SU-DHL-6 (cell line): ENCODE results near the gene PPP2R5C.

ENCODE experiments used
- H2AFZ ChIP-seq: fragments of 200-600 bp; sonication (generic); 2 replicates; pipeline ENCODE4 v1.6.1; 2014; ENCODE audit warnings: low read depth, mild to moderate bottlenecking, moderate library complexity, mixed read lengths, antibody characterized with exemption, low read length; ENCODE audit not compliant: severe bottlenecking
- H3F3A ChIP-seq: fragments of 200-600 bp; shearing (Covaris generic); 2 replicates; pipeline ENCODE4 v1.6.0; 2016; ENCODE audit warnings: antibody characterized with exemption, mild to moderate bottlenecking; ENCODE audit not compliant: insufficient read depth
- H3K27ac ChIP-seq: fragments of 200-600 bp; sonication (generic); 2 replicates; pipeline ENCODE4 v1.5.1; 2016; ENCODE audit warnings: low read depth, mild to moderate bottlenecking, low read length, moderate library complexity, mixed read lengths
- H3K27me3 ChIP-seq: fragments of 200-600 bp; sonication (generic), shearing (Covaris generic); 2 replicates; pipeline ENCODE4 v1.6.0; 2014; ENCODE audit warnings: mild to moderate bottlenecking, low read length
- H3K36me3 ChIP-seq: fragments of 200-600 bp; sonication (generic); 2 replicates; pipeline ENCODE4 v1.6.1; 2014; ENCODE audit warnings: mild to moderate bottlenecking, low read length, mixed read lengths
- H3K4me2 ChIP-seq: fragments of 300-600, 200-600 bp; shearing (Covaris generic), sonication (generic); 2 replicates; pipeline ENCODE4 v1.6.0; 2014; ENCODE audit warnings: low read length, low read depth, mild to moderate bottlenecking; ENCODE audit not compliant: poor library complexity, severe bottlenecking
- H3K4me3 ChIP-seq: fragments of 200-600 bp; sonication (generic); 2 replicates; pipeline ENCODE4 v1.5.1; 2014; ENCODE audit warnings: antibody characterized with exemption, low read length, mild to moderate bottlenecking, mixed read lengths; ENCODE audit not compliant: insufficient read depth, poor library complexity, severe bottlenecking
- H3K79me2 ChIP-seq: fragments of 200-600 bp; sonication (generic); 2 replicates; pipeline ENCODE4 v1.6.1; 2014; ENCODE audit warnings: mild to moderate bottlenecking, low read length, moderate library complexity; ENCODE audit not compliant: insufficient read depth
- H3K9ac ChIP-seq: fragments of 200-600 bp; sonication (generic); 2 replicates; pipeline ENCODE4 v1.7.0; 2014; ENCODE audit warnings: mild to moderate bottlenecking, low read length
- H3K9me2 ChIP-seq: fragments of 200-600 bp; sonication (generic); replicated peaks from 2 replicates; pipeline ENCODE4 v1.6.1; 2014; ENCODE audit warnings: low read length; ENCODE audit not compliant: insufficient read depth
- H3K9me3 ChIP-seq: fragments of 200-600 bp; sonication (generic); 2 replicates; pipeline ENCODE4 v1.6.1; 2014; ENCODE audit warnings: low read length, mixed read lengths; ENCODE audit not compliant: insufficient read depth
- H4K20me1 ChIP-seq: fragments of 200-600 bp; sonication (generic); 2 replicates; pipeline ENCODE4 v1.6.1; 2014; ENCODE audit warnings: low read depth, mild to moderate bottlenecking, antibody characterized with exemption, low read length, moderate library complexity, mixed read lengths
- CTCF ChIP-seq: fragments of 200-600 bp; sonication (generic); IDR thresholded peaks from one replicate; pipeline ENCODE4 v1.5.1; 2017; ENCODE audit warnings: antibody characterized with exemption, mild to moderate bottlenecking, low read length, moderate library complexity; ENCODE audit not compliant: insufficient read depth, poor library complexity, severe bottlenecking
- EZH2phosphoT487 ChIP-seq: fragments of 200-600 bp; sonication (generic), shearing (Covaris generic); conservative IDR thresholded peaks from 2 replicates; pipeline ENCODE4 v1.6.1; 2018; ENCODE audit warnings: mild to moderate bottlenecking, antibody characterized with exemption, low read length, moderate library complexity, mixed read lengths

The PPP2R5C gene

GRCh38 chr14:101726954-101727302, 34.6 kb upstream of the PPP2R5C start:
- no peaks in the 10 kb centered on the region for H3K27me3 ChIP-seq
- no peak overlapping the region for H3K27ac ChIP-seq
- H2AFZ ChIP-seq, result no peak overlapping the region
- H3K36me3 ChIP-seq, result no peaks in the 10 kb centered on the region
- no peaks in the 10 kb centered on the region for H3K9me2 ChIP-seq
- TF ChIP-seq EZH2phosphoT487 (no peak), CTCF (no peak)
- no peaks in the 10 kb centered on the region for H3K9me3 ChIP-seq
- no peak overlapping the region for H3K4me2 ChIP-seq
- H4K20me1 ChIP-seq, result no peaks in the 10 kb centered on the region
- no peak overlapping the region for H3K9ac ChIP-seq
- no peak overlapping the region for H3K4me3 ChIP-seq
- peaks cover 3% of the 10 kb centered on the region; the same call in 1 of the 2 replicates for H3F3A ChIP-seq
- H3K79me2 ChIP-seq, result no peaks in the 10 kb centered on the region

GRCh38 chr14:101727611-101728366, 33.7 kb upstream of the PPP2R5C start:
- no peak overlapping the region for H3K27ac ChIP-seq
- no peaks in the 10 kb centered on the region for H3K27me3 ChIP-seq
- no peaks in the 10 kb centered on the region for H3K9me2 ChIP-seq
- no peak overlapping the region for H3K9ac ChIP-seq
- H2AFZ ChIP-seq, result no peak overlapping the region
- no peaks in the 10 kb centered on the region for H3K79me2 ChIP-seq
- no peak overlapping the region for H3K4me3 ChIP-seq
- no peaks in the 10 kb centered on the region for H3K9me3 ChIP-seq
- no peaks in the 10 kb centered on the region for H3K36me3 ChIP-seq
- H4K20me1 ChIP-seq, result no peaks in the 10 kb centered on the region
- H3F3A ChIP-seq, result peaks cover 3% of the 10 kb centered on the region; the same call in 1 of the 2 replicates
- H3K4me2 ChIP-seq, result no peak overlapping the region
- no peak for TF ChIP-seq EZH2phosphoT487
- TF ChIP-seq CTCF, result no peak

- Histone ChIP-seq H3K4me3 (no peak overlapping the region), H3K9me2 (no peaks in the 10 kb centered on the region), H3K27ac (no peak overlapping the region), H3K27me3 (no peaks in the 10 kb centered on the region), H3K9me3 (no peaks in the 10 kb centered on the region), H3K4me2 (no peak overlapping the region), H3K79me2 (no peaks in the 10 kb centered on the region), H3F3A (peaks cover 3% of the 10 kb centered on the region; the same call in 1 of the 2 replicates), H3K9ac (no peak overlapping the region), H2AFZ (no peak overlapping the region), H3K36me3 (no peaks in the 10 kb centered on the region), H4K20me1 (no peaks in the 10 kb centered on the region)
- no peak for TF ChIP-seq CTCF
- no peak for TF ChIP-seq EZH2phosphoT487
Observed at GRCh38 chr14:101728367-101728742, 33.2 kb upstream of the PPP2R5C start.
